VCaP (cell line): ENCODE results near the gene MANBA.

Experiments
- H3K27ac ChIP-seq: fragments of 450-650 bp; 2 replicates; pipeline ENCODE4 v1.5.1; 2017
- TF ChIP-seq, protein P1 (sequence below): fragments of 450-650 bp; conservative IDR thresholded peaks from 2 replicates; pipeline ENCODE4 v1.5.1; 2017; ENCODE audit warnings: mild to moderate bottlenecking, moderate library complexity

Gene MANBA

DNA sequence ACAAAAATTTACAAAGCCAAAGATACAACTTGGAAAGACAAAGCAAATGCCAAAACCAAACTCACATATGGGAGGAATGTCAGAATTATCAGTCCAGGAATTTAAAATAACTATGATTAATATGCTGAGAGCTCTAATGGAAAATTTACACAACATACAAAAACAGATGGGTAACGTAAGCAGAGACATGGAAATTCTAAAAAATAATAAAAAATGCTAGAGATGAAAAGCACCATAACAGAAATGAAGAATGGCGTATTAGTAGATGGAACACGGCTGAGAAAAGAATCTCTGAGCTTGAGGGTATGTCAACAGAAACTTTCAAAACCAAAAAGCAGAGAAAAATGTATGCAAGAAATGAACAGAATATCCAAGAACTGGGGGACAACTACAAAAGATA is 4.1 kb upstream of the MANBA start:
- TF ChIP-seq, protein P1, sequence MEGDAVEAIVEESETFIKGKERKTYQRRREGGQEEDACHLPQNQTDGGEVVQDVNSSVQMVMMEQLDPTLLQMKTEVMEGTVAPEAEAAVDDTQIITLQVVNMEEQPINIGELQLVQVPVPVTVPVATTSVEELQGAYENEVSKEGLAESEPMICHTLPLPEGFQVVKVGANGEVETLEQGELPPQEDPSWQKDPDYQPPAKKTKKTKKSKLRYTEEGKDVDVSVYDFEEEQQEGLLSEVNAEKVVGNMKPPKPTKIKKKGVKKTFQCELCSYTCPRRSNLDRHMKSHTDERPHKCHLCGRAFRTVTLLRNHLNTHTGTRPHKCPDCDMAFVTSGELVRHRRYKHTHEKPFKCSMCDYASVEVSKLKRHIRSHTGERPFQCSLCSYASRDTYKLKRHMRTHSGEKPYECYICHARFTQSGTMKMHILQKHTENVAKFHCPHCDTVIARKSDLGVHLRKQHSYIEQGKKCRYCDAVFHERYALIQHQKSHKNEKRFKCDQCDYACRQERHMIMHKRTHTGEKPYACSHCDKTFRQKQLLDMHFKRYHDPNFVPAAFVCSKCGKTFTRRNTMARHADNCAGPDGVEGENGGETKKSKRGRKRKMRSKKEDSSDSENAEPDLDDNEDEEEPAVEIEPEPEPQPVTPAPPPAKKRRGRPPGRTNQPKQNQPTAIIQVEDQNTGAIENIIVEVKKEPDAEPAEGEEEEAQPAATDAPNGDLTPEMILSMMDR: no peak
- no peak overlapping the region for H3K27ac ChIP-seq

- TF ChIP-seq, protein P1: no peak
- H3K27ac ChIP-seq: no peak overlapping the region
Observed at GRCh38 chr4:102761906-102762305, 1.1 kb upstream of the MANBA start.

DNA sequence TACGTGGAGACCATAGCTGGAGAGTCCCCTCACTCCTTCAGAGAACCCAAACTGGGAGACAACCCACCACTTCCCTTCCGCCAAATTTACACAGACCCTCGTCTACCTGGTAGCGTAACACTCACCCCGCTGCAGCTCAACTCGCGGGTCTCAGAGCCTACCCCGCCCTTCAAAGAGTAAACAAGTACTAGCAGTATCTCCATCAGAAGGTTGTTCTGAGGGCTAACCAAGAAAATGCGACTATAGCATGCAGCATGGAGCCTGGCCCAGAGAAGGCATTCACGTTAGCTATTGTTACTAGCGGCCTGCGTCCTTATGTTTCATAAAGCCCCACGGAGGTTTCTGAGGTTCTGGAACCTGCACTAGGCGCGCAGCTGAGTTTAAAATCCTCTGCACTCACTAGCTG is 531 bp upstream of the MANBA start:
- peak overlapping the region; percentile 71 for H3K27ac ChIP-seq
- TF ChIP-seq, protein P1: no peak

- H3K27ac ChIP-seq: peak overlapping the region; percentile 71
- TF ChIP-seq, protein P1: no peak
Observed at GRCh38 chr4:102759831-102760644, 730 bp downstream of the MANBA start.

- H3K27ac ChIP-seq: peak overlapping the region; percentile 39
- TF ChIP-seq, protein P1: no peak
Observed at GRCh38 chr4:102758241-102759160, 2.3 kb downstream of the MANBA start.

DNA sequence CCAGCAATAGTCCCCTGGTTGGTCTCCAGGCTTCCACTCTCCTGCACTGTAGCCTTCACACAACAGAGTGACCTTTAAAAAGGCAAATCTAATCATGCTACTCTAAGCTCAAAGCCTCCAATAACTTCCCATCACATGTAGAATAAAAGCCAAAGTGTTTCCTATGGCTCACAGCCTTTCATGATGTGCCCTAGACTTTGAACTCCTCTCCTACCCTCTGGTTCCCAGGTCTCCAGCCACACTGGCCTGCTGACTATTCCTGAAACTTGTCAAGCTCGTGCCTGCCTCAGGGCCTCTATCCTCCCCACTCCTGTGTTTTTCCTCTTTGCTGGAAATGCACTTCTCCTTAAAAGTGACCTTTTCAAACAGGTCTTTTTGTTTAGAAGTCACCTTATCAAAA is 3.1 kb downstream of the MANBA start:
- H3K27ac ChIP-seq: peak overlapping the region; percentile 39

More for the DNA sequence above, 3.1 kb downstream of the MANBA start:
- TF ChIP-seq, protein P1: no peak
